Mesenchymal stem cell (in vitro differentiated cells and primary cell): ENCODE measurements around the gene DNAH8.

Source experiments
- DNase-seq: peaks from one replicate; pipeline ENCODE4 v3.0.0-alpha.2; 2013
- H2AFZ ChIP-seq: one replicate; pipeline ENCODE4 v1.6.1; 2013; ENCODE audit warnings: low read depth, mild to moderate bottlenecking, control low read depth, inconsistent platforms, low read length, moderate library complexity
- H2AK5ac ChIP-seq: 2 replicates; pipeline ENCODE4 v1.6.1; 2013; ENCODE audit warnings: low read length, moderate library complexity, mild to moderate bottlenecking, inconsistent platforms; ENCODE audit not compliant: severe bottlenecking
- H2BK120ac ChIP-seq: one replicate; pipeline ENCODE4 v1.6.1; 2013; ENCODE audit warnings: low read depth, mild to moderate bottlenecking, inconsistent platforms, low read length, moderate library complexity
- H2BK12ac ChIP-seq, 2 experiments: one replicate each; pipeline ENCODE4 v1.6.1; 2013; ENCODE audit warnings: inconsistent platforms in 2 of 2, low read length in 2 of 2, mild to moderate bottlenecking in 2 of 2, moderate library complexity in 2 of 2, control low read depth in 1 of 2
- H2BK15ac ChIP-seq: one replicate; pipeline ENCODE4 v1.6.1; 2013; ENCODE audit warnings: mild to moderate bottlenecking, low read depth, inconsistent platforms; ENCODE audit not compliant: poor library complexity, severe bottlenecking
- H2BK5ac ChIP-seq: 2 replicates; pipeline ENCODE4 v1.6.1; 2013; ENCODE audit warnings: low read depth, mild to moderate bottlenecking, low read length, control low read depth, inconsistent platforms; ENCODE audit not compliant: poor library complexity, severe bottlenecking
- H3K14ac ChIP-seq, 2 experiments: one replicate each; pipeline ENCODE4 v1.6.1; 2013; ENCODE audit warnings: inconsistent platforms in 2 of 2, low read length in 2 of 2, control low read depth in 1 of 2, mild to moderate bottlenecking in 1 of 2, moderate library complexity in 1 of 2
- H3K18ac ChIP-seq, 2 experiments: one replicate each; pipeline ENCODE4 v1.6.1; 2013; ENCODE audit warnings: inconsistent platforms in 2 of 2, low read length in 2 of 2, control low read depth in 1 of 2, low read depth in 1 of 2, mild to moderate bottlenecking in 1 of 2
- H3K23ac ChIP-seq, 2 experiments: one replicate each; pipeline ENCODE4 v1.6.1; 2013; ENCODE audit warnings: inconsistent platforms in 2 of 2, low read length in 2 of 2, mild to moderate bottlenecking in 2 of 2, moderate library complexity in 2 of 2, control low read depth in 1 of 2
- H3K27ac ChIP-seq: 2 replicates; pipeline ENCODE4 v1.5.1; 2013; ENCODE audit warnings: mild to moderate bottlenecking, moderate library complexity, low read length, control low read depth, inconsistent platforms; ENCODE audit not compliant: poor library complexity, severe bottlenecking
- H3K27me3 ChIP-seq, 2 experiments: 2 replicates each; pipeline versions ENCODE4 v1.6.1 to v1.7.0; 2013; ENCODE audit warnings: low read length in 2 of 2, mild to moderate bottlenecking in 2 of 2, moderate library complexity in 2 of 2, control low read depth in 1 of 2, inconsistent platforms in 1 of 2; ENCODE audit not compliant: control insufficient read depth in 1 of 2, insufficient read depth in 1 of 2
- H3K36me3 ChIP-seq, 2 experiments: 2 replicates each; pipeline versions ENCODE4 v1.6.1 to v1.7.0; 2013; ENCODE audit warnings: low read length in 2 of 2, control low read depth in 1 of 2, inconsistent platforms in 1 of 2, low read depth in 1 of 2, mild to moderate bottlenecking in 1 of 2; ENCODE audit not compliant: insufficient read depth in 2 of 2, control insufficient read depth in 1 of 2
- H3K4ac ChIP-seq, 2 experiments: one replicate each; pipeline ENCODE4 v1.6.1; 2013; ENCODE audit warnings: inconsistent platforms in 2 of 2, low read length in 2 of 2, mild to moderate bottlenecking in 2 of 2, moderate library complexity in 2 of 2, control low read depth in 1 of 2, low read depth in 1 of 2
- H3K4me1 ChIP-seq: 2 replicates; pipeline ENCODE4 v1.6.1; 2013; ENCODE audit warnings: low read depth, low read length, control low read depth; ENCODE audit not compliant: control insufficient read depth, insufficient read depth
- H3K4me2 ChIP-seq: 2 replicates; pipeline ENCODE4 v1.6.1; 2013; ENCODE audit warnings: low read length, mild to moderate bottlenecking, inconsistent platforms; ENCODE audit not compliant: poor library complexity, severe bottlenecking
- H3K4me3 ChIP-seq, 2 experiments: 2 replicates each; pipeline versions ENCODE4 v1.5.1 to v1.7.0; 2013; ENCODE audit warnings: low read length in 2 of 2, mild to moderate bottlenecking in 2 of 2, control low read depth in 1 of 2, low read depth in 1 of 2; ENCODE audit not compliant: insufficient read depth in 1 of 2
- H3K79me1 ChIP-seq: replicated peaks from 2 replicates; pipeline ENCODE4 v1.6.1; 2013; ENCODE audit warnings: mild to moderate bottlenecking, control low read depth, low read length, inconsistent platforms; ENCODE audit not compliant: poor library complexity, severe bottlenecking
- H3K9ac ChIP-seq: 2 replicates; pipeline ENCODE4 v1.7.0; 2013; ENCODE audit warnings: mild to moderate bottlenecking, low read length, moderate library complexity
- H3K9me3 ChIP-seq: 2 replicates; pipeline ENCODE4 v1.7.0; 2013; ENCODE audit warnings: mild to moderate bottlenecking, low read length; ENCODE audit not compliant: control insufficient read depth
- H4K8ac ChIP-seq: one replicate; pipeline ENCODE4 v1.6.1; 2013; ENCODE audit warnings: inconsistent platforms, mild to moderate bottlenecking, low read length, moderate library complexity
- H4K91ac ChIP-seq: one replicate; pipeline ENCODE4 v1.6.1; 2013; ENCODE audit warnings: mild to moderate bottlenecking, low read length, inconsistent platforms
- WGBS: methylation state at CpG from one replicate; pipeline ENCODE4 v1.1.7; 2013; ENCODE audit warnings: mixed read lengths; 5-methylcytosine and 5-hydroxymethylcytosine counted together

Gene DNAH8

DNA sequence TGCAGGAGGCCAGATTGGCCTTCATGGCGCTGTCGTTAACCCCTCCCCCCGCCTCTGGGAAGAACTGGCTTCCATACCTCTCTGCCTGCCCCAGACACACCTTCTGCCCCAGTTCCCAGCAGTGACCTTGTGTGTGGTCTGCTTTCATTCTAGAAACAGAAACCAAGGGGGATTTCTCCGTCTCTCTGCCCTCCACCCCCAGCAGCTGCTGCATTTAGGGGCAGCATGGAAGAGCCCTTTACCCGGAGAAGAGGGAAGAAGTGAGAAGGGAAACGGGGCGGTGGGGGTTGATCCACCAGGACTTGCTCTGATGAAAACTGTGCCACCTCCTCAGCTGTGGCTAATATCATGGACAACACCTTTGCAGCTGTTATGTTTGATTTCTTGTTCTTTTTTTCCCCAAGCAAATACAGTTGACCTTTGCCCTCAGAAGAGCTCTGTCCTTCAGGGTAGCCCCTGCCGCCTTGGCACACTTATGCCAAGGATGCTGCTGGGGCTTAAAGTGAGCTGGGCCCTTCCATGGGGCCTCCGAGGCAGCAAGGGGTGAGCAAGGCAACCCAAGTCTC lies 339.5 kb downstream of the DNAH8 start:
- H2AFZ ChIP-seq, result no peak overlapping the region
- H3K4me2 ChIP-seq, result no peak overlapping the region
- no peak overlapping the region for H3K4me3 ChIP-seq
- no peak overlapping the region for H2BK12ac ChIP-seq
- H3K27me3 ChIP-seq, result peaks cover 41 to 96% of the 10 kb centered on the region in 2 experiments
- no peaks in the 10 kb centered on the region for H3K36me3 ChIP-seq
- no peak overlapping the region for H3K4ac ChIP-seq
- no peak overlapping the region for H4K91ac ChIP-seq
- H3K79me1 ChIP-seq, result no peaks in the 10 kb centered on the region
- no peaks in the 10 kb centered on the region for H3K9me3 ChIP-seq
- no peak for DNase-seq
- no peak overlapping the region for H2BK120ac ChIP-seq
- no peak overlapping the region for H3K9ac ChIP-seq
- no peak overlapping the region for H3K23ac ChIP-seq
- H4K8ac ChIP-seq, result no peak overlapping the region
- H3K4me1 ChIP-seq, result peaks cover 3% of the 10 kb centered on the region
- no peak overlapping the region for H2BK5ac ChIP-seq
- H3K27ac ChIP-seq, result no peak overlapping the region
- H2AK5ac ChIP-seq, result no peak overlapping the region
- H3K18ac ChIP-seq, result no peak overlapping the region
- no peak overlapping the region for H3K14ac ChIP-seq
- no peak overlapping the region for H2BK15ac ChIP-seq
- WGBS, result 75% methylated on average over 8 of the region's 9 CpGs

DNA sequence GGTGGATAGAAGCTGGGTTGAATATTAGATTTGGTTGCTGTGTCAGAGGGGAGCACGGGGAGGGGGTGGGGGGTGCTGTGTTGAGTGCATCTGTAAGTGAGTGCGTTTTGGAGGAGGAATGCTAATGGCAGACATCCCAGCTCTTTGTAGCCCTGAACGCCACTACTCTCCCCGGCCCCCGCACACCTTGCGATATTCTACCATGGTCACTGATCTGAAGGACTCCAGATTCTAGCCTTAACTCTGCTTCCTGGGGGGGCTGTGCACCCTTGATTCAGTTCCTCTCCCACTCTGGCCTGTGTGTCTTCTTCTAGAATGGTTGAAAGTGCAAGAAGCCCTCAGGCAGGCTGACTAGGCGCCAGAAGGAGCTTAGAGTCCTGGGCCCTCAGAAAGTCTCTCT lies 340.6 kb downstream of the DNAH8 start:
- H3K4me3 ChIP-seq, result no peak overlapping the region
- H3K18ac ChIP-seq, result no peak overlapping the region
- H2AFZ ChIP-seq, result no peak overlapping the region
- H3K23ac ChIP-seq, result no peak overlapping the region
- no peak overlapping the region for H2AK5ac ChIP-seq
- no peak overlapping the region for H2BK12ac ChIP-seq
- DNase-seq, result no peak
- H3K4me2 ChIP-seq, result no peak overlapping the region
- no peak overlapping the region for H3K4ac ChIP-seq
- no peak overlapping the region for H3K9ac ChIP-seq
- H3K4me1 ChIP-seq, result peaks cover 3% of the 10 kb centered on the region
- no peaks in the 10 kb centered on the region for H3K79me1 ChIP-seq
- H4K8ac ChIP-seq, result no peak overlapping the region
- no peak overlapping the region for H3K14ac ChIP-seq
- H3K27me3 ChIP-seq, result peaks cover 41 to 96% of the 10 kb centered on the region in 2 experiments
- no peak overlapping the region for H2BK120ac ChIP-seq
- no peak overlapping the region for H3K27ac ChIP-seq
- 84% methylated on average over 7 of the region's 7 CpGs for WGBS
- no peaks in the 10 kb centered on the region for H3K9me3 ChIP-seq
- H3K36me3 ChIP-seq, result no peaks in the 10 kb centered on the region
- H4K91ac ChIP-seq, result no peak overlapping the region
- H2BK15ac ChIP-seq, result no peak overlapping the region
- no peak overlapping the region for H2BK5ac ChIP-seq

DNA sequence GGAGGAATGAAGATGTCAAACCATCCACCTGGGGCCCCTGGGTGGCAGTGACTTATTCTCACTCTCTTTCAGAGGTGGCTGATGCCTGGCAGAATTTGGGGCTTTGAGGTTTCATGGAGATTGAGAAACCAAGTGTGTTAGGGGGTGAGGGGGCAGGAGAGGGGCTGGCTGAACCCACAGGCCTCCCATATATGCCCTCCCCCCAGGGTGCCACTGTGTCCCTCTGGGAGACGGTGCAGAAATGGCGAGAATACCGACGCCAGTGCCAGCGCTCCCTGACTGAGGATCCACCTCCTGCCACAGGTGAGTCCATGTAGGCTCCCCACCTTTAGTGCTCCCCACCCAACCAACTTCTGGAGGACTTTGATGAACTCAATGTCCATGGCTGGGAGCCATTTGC lies 341.1 kb downstream of the DNAH8 start:
- no peak overlapping the region for H2BK15ac ChIP-seq
- no peak overlapping the region for H2BK12ac ChIP-seq
- H3K4me3 ChIP-seq, result no peak overlapping the region
- WGBS, result 86% methylated on average over 5 of the region's 5 CpGs
- no peak overlapping the region for H2BK5ac ChIP-seq
- H3K9me3 ChIP-seq, result no peaks in the 10 kb centered on the region
- DNase-seq, result no peak
- H3K18ac ChIP-seq, result no peak overlapping the region
- peaks cover 40 to 96% of the 10 kb centered on the region in 2 experiments for H3K27me3 ChIP-seq
- no peak overlapping the region for H3K14ac ChIP-seq
- H3K79me1 ChIP-seq, result no peaks in the 10 kb centered on the region
- no peak overlapping the region for H3K4me2 ChIP-seq
- H3K4ac ChIP-seq, result no peak overlapping the region
- H4K91ac ChIP-seq, result no peak overlapping the region
- no peak overlapping the region for H3K23ac ChIP-seq
- H3K36me3 ChIP-seq, result no peaks in the 10 kb centered on the region
- no peak overlapping the region for H2BK120ac ChIP-seq
- no peak overlapping the region for H3K9ac ChIP-seq
- peaks cover 3% of the 10 kb centered on the region for H3K4me1 ChIP-seq
- no peak overlapping the region for H3K27ac ChIP-seq
- H2AK5ac ChIP-seq, result no peak overlapping the region
- H2AFZ ChIP-seq, result no peak overlapping the region
- no peak overlapping the region for H4K8ac ChIP-seq

DNA sequence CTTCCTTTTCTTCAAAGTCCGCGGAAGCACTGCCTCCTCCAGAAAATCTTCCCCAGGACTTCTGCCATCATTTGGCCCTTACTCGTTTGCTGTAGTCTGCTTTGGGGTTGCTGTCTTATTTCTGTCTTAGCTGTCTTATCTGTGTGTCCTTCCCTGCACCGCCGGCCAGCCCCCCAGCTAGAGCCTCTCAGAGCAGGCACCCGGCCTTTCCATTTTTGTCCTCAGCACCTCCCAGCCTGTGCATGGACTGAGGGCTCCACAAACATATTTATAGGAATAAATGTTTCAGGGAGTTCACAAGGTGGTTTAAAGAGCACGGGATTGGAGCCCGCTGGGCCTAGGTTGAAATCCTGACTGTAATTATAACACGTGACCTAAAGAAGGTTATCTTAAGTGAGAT lies 341.6 kb downstream of the DNAH8 start:
- Histone ChIP-seq H3K18ac (no peak overlapping the region), H3K4me2 (no peak overlapping the region), H2BK15ac (no peak overlapping the region), H3K4me1 (no peaks in the 10 kb centered on the region), H3K79me1 (no peaks in the 10 kb centered on the region), H3K23ac (no peak overlapping the region), H2AFZ (no peak overlapping the region), H2AK5ac (no peak overlapping the region), H3K4me3 (no peak overlapping the region), H3K27me3 (peaks cover 43 to 96% of the 10 kb centered on the region in 2 experiments), H4K8ac (no peak overlapping the region), H3K14ac (no peak overlapping the region), H3K27ac (no peak overlapping the region), H3K9ac (no peak overlapping the region), H3K36me3 (no peaks in the 10 kb centered on the region), H3K4ac (no peak overlapping the region), H4K91ac (no peak overlapping the region), H2BK5ac (no peak overlapping the region), H3K9me3 (no peaks in the 10 kb centered on the region), H2BK12ac (no peak overlapping the region), H2BK120ac (no peak overlapping the region)
- no peak for DNase-seq
- WGBS, result 89% methylated on average over 8 of the region's 9 CpGs
